MV-4-11 (cell line): ENCODE data around the gene LILRA5.
A peak's percentile ranks its signal among the peaks of the same experiment; 100 is the strongest.
"Not testable (repeated sequence)": the region's sequence is repeated elsewhere in the genome, so short reads cannot be mapped to it uniquely, and the experiment has no call there.

Source experiments
- DNase-seq: peaks from one replicate; lab custom pipeline; 2025; lab: John Stamatoyannopoulos, UW

Gene LILRA5

DNA sequence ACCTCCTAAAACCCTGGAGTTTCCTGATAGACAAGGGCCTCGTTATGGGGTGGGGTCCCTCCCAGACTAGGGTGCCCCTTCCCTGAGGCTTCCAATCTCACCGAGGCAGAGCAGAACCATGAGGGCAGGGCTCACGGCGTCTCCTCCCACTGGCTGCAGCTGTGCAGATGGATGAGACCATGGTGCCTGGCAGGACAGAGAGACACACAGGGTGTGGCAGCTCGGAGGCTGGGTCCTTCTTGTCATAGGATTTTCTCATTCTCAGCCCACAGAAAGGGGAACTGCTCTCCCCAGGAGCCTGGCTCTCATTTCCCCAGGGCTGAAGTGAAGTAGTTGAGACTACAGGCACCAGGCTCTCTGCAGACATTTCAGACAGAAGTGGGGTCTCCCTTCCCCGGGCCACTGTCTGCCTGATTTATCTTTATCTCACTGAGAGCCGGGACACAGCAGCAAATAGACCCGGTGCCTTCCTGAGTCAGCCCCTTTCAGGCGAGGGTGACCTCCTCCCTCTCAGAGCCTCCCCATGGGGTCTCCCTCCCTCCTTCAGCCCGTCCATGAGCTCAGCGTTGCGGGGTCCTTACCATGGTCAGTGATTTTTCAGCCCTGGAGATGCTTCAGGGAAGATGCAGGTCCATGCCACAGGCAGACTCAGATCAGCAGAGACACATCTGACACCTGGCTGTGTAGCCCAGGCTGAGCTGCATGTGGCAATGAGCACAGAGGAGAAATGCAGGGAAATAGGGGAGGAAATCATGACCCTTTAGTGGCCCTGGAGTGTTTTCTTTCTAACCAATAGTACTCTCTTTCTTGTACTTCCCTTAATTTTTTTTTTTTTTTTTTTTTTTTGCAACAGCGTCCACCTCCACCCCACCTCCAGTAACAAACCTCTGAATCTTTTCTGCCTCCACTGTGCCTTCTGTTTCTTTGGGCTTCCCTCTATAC is at the start of gene LILRA5:
Gene LILRA5 (minus strand): TSS at position 731 of the 942 bp plus-strand sequence. CDS start 147 bp downstream, at position 584.
- peak; percentile 97 for DNase-seq

GRCh38 chr19:54361680-54362422 is 48.9 kb upstream of the LILRA5 start:
- DNase-seq, result peak; percentile 35

- not testable (repeated sequence) for DNase-seq
Observed at GRCh38 chr19:54359149-54359820, 46.3 kb upstream of the LILRA5 start.

- DNase-seq, result no peak
Observed at GRCh38 chr19:54357381-54357780, 44.4 kb upstream of the LILRA5 start.

DNA sequence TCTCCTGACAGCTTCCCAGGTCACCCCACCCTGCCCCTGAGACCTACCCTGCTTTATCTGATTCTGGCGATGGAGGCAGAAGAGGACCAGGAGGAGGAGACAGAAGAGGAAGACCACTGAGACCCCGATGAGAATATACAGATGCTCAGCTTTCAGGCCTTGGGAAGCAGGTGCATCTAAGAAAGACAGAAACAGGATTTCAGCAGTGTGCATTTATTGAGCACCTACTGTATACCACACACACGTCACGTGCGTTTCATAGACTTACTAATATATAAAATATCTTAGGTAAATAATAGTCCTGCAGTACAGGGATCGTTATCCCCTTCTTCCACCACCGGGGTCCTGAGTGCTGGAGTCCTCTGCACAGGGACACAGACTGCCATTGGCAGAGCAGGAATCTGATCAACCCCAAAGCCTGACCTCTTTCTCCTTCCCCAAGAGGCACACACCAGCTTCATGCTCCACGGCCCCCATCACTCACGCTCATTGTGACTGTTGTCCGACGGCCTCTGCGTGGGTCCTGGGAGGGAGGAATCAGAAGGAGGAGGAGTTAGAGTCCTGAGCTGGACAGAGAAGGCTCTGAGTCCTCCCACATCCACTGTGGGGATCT is 43.6 kb upstream of the LILRA5 start:
- no peak for DNase-seq

DNA sequence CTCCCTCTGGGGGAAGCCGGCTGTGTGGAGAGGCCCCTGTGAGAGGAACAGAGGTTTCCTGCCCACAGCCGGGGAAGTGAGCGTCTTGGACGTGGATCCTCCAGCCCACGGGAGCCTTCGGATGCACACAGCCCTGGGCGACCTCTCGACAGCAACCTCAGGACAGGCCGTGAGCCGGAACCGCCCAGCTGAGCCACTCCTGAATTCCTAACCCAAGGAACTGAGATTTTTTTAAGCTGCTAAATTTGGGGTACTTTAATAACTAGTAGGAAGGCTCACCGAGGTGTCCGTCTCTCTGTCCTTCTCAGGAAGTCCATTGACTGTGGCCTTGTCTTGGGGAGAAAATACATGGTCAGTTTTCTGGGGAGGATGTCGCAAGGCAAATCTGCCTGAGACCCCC is 42.7 kb upstream of the LILRA5 start:
- DNase-seq, result no peak

DNA sequence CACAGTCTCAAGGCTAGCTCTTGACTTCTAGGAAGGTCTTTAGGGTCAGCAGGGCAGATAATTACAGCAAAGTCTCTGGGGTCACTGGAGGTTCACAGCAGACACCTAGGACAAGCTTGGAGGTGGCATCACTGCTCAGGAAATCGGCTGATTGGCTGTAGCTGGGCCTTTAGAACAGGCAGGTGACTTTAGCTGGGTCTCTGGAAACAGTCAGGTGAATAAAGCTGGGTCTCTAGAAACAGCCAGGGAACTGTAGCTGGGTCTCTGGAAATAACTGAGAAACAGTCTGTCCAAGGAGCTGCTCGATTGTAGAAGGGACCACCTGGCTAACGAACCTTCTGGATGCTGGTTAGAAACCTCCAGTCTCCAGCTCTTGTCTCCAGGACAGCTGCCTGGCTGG is 41.8 kb upstream of the LILRA5 start:
- DNase-seq, result no peak

DNA sequence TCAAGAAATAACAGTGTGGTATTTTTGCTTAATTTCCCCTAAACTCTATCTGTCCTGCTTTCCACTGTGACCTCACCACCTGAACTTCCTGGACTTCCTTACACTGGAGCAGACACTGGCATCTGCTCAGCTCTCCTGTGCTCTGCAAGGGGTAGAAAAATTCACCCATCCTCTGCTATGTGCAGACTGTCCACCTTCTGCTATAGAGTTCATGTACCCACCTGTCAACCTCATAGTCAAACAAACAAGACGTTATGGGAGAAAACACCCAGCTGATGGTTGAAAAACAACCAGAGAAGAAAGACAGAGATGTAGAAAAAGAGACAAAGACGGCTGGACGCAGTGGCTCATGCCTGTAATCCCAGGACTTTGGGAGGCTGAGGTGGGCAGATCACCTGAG is 39.6 kb upstream of the LILRA5 start:
- DNase-seq, result peak; percentile 49

DNA sequence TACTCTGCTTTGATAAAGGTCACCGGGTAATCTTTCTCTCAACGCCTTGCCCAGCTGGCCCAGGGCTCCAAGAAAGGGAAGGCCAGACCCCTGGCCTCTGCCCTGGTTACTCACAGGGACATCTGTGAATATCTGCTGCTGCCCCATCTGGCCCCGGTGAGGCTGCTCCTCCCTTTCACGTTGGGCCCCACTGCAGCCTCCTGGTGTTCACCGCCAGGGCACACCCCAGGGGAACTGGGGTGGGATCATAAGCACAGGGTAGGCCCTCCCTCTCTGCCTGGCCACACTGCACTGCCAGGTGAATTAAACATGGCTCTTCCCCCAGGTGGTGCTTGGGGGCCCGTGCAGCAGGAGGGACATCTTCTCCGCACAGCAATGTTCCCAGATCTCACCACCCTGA is 39.1 kb upstream of the LILRA5 start:
- DNase-seq, result no peak

GRCh38 chr19:54351474-54351873 is 38.5 kb upstream of the LILRA5 start:
- no peak for DNase-seq

GRCh38 chr19:54345938-54346386 is 33.0 kb upstream of the LILRA5 start:
- DNase-seq, result peak; percentile 97

- DNase-seq, result peak; percentile 96
Observed at GRCh38 chr19:54343868-54344267, 30.9 kb upstream of the LILRA5 start.

GRCh38 chr19:54341295-54341694 is 28.3 kb upstream of the LILRA5 start:
- DNase-seq, result no peak

GRCh38 chr19:54339646-54340358 is 26.8 kb upstream of the LILRA5 start:
- peak; percentile 88 for DNase-seq

- no peak for DNase-seq
Observed at GRCh38 chr19:54338521-54338920, 25.6 kb upstream of the LILRA5 start.

DNA sequence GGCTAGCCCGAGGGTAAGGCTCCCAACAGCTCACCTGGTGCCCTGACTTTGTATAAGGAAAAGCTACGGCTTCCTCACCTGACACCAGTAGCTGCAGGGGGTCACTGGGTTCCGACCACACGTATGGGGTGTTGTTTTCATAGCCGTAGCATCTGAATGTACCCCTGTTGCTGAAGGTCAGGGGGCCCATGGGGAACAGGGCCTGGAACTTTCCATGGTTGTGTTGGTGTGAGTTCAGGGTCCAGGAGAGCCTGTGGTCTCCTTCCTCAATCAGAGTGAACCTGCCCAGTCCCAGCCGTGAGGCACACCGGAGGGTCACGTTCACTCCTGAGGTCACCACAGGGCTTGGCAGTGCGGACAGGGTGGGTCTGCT is 24.9 kb upstream of the LILRA5 start:
- DNase-seq, result no peak

- no peak for DNase-seq
Observed at GRCh38 chr19:54336893-54337857, 24.2 kb upstream of the LILRA5 start.

GRCh38 chr19:54335979-54336892 is 23.3 kb upstream of the LILRA5 start:
- no peak for DNase-seq

GRCh38 chr19:54335164-54335563 is 22.2 kb upstream of the LILRA5 start:
- DNase-seq, result peak; percentile 57
